Uterus (tissue), 2 donors: ENCODE results near the gene TGIF2.

ENCODE experiments used
- POLR2A ChIP-seq, 2 donors: fragments of 450-650 bp; IDR thresholded peaks; one replicate each; pipeline ENCODE4 v1.6.1; 2016; ENCODE audit warnings: antibody characterized with exemption in 2 of 2, mild to moderate bottlenecking in 1 of 2, moderate library complexity in 1 of 2
- TF ChIP-seq, protein P1 (sequence below), 4 experiments: fragments of 200-600 bp in 2 of 4; fragments of 450-650 bp in 2 of 4; sonication (generic) in 2 of 4; IDR thresholded peaks; one replicate each; pipeline ENCODE4 v1.5.1; 2016 to 2019; ENCODE audit warnings: antibody characterized with exemption in 4 of 4, mild to moderate bottlenecking in 2 of 4, moderate library complexity in 1 of 4

GRCh38 chr20:36540551-36541211 is 32.7 kb upstream of the TGIF2 start:
- no peak for TF ChIP-seq POLR2A (IDR thresholded peaks at IDR 0.05)
- TF ChIP-seq, protein P1, sequence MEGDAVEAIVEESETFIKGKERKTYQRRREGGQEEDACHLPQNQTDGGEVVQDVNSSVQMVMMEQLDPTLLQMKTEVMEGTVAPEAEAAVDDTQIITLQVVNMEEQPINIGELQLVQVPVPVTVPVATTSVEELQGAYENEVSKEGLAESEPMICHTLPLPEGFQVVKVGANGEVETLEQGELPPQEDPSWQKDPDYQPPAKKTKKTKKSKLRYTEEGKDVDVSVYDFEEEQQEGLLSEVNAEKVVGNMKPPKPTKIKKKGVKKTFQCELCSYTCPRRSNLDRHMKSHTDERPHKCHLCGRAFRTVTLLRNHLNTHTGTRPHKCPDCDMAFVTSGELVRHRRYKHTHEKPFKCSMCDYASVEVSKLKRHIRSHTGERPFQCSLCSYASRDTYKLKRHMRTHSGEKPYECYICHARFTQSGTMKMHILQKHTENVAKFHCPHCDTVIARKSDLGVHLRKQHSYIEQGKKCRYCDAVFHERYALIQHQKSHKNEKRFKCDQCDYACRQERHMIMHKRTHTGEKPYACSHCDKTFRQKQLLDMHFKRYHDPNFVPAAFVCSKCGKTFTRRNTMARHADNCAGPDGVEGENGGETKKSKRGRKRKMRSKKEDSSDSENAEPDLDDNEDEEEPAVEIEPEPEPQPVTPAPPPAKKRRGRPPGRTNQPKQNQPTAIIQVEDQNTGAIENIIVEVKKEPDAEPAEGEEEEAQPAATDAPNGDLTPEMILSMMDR (IDR thresholded peaks at IDR 0.05): no peak
